D341Med (cell line): ENCODE data around the gene PCNT.
"Not testable (repeated sequence)": the region's sequence is repeated elsewhere in the genome, so short reads cannot be mapped to it uniquely, and the experiment has no call there.

Experiments used
- DNase-seq: peaks from one replicate; pipeline ENCODE4 v3.0.0; 2012; ENCODE audit warnings: low spot score

Gene PCNT

GRCh38 chr21:46454634-46455390 lies 130.9 kb downstream of the PCNT start:
- no peak for DNase-seq

- DNase-seq, result no peak
Measured at GRCh38 chr21:46455575-46456385, 131.8 kb downstream of the PCNT start.

GRCh38 chr21:46456750-46457149 lies 132.8 kb downstream of the PCNT start:
- no peak for DNase-seq

- peak; percentile 50 for DNase-seq
Measured at GRCh38 chr21:46457801-46458314, 133.9 kb downstream of the PCNT start.

- peak; percentile 100 for DNase-seq
Measured at GRCh38 chr21:46458315-46459023, 134.5 kb downstream of the PCNT start, which contains the start of gene DIP2A. Gene DIP2A, plus strand, starts transcription at chr21:46458891. Its CDS starts 241 bp downstream, at chr21:46459132.

GRCh38 chr21:46459024-46459355 lies 135.0 kb downstream of the PCNT start:
- DNase-seq, result no peak

GRCh38 chr21:46459356-46460112 lies 135.6 kb downstream of the PCNT start:
- no peak for DNase-seq

GRCh38 chr21:46461909-46462308 lies 138.0 kb downstream of the PCNT start:
- DNase-seq, result no peak

GRCh38 chr21:46465153-46465552 lies 141.2 kb downstream of the PCNT start:
- not testable (repeated sequence) for DNase-seq

- DNase-seq, result no peak
Measured at GRCh38 chr21:46465651-46466050, 141.7 kb downstream of the PCNT start.

- DNase-seq, result no peak
Measured at GRCh38 chr21:46468108-46468774, 144.3 kb downstream of the PCNT start.

- DNase-seq, result no peak
Measured at GRCh38 chr21:46469275-46469674, 145.3 kb downstream of the PCNT start.

- DNase-seq, result no peak
Measured at GRCh38 chr21:46471514-46471913, 147.6 kb downstream of the PCNT start.

GRCh38 chr21:46472246-46472645 lies 148.3 kb downstream of the PCNT start:
- DNase-seq, result no peak

GRCh38 chr21:46474382-46474781 lies 150.4 kb downstream of the PCNT start:
- no peak for DNase-seq

GRCh38 chr21:46475296-46475695 lies 151.3 kb downstream of the PCNT start:
- no peak for DNase-seq

- no peak for DNase-seq
Measured at GRCh38 chr21:46477765-46478164, 153.8 kb downstream of the PCNT start.

GRCh38 chr21:46478910-46479309 lies 155.0 kb downstream of the PCNT start:
- DNase-seq, result no peak

GRCh38 chr21:46480466-46480865 lies 156.5 kb downstream of the PCNT start:
- no peak for DNase-seq

- DNase-seq, result no peak
Measured at GRCh38 chr21:46482225-46482845, 158.4 kb downstream of the PCNT start.

GRCh38 chr21:46482846-46483231 lies 158.9 kb downstream of the PCNT start:
- DNase-seq, result no peak
